Stimulated activated CD4-positive, alpha-beta T cell treated with anti-CD3 and anti-CD28 coated beads, Interleukin-2, amount 100 ng/mL, for 24 hours (primary cell): ENCODE data around the gene PXK.

Source experiments
- DNase-seq, 2 donors: peaks; one replicate each; pipeline ENCODE4 v3.0.0-alpha.2; 2020

The PXK gene

DNA sequence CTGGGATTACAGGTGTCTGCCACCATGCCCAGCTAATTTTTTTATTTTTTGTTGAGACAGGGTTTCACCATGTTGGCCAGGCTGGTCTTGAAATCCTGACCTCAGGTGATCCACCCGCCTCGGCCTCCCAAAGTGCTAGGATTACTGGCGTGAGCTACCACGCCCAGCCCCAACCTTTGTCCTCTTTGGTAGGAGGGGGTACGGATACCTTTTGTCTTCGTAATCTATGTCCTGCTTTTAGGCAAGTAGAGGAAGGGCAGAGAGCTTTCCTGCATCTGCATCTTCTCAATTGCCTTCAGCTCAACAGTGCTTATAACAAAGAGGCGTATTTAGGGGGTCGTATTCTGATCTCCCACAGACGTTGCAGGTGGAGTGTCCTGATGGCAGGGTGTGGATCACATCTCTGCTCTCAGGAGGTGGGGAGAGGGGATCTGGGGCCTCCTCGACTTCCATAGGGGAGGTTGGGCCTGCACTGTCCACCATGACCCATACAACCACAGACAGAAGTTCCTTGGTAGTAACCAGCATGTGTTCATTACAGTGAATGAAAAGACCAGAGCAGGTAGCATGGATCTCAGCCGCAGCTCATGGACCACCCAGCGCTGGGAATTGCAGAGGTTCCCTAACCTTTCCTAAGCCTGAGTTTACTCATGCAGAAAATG is 137.8 kb downstream of the PXK start:
- no peak for DNase-seq

DNA sequence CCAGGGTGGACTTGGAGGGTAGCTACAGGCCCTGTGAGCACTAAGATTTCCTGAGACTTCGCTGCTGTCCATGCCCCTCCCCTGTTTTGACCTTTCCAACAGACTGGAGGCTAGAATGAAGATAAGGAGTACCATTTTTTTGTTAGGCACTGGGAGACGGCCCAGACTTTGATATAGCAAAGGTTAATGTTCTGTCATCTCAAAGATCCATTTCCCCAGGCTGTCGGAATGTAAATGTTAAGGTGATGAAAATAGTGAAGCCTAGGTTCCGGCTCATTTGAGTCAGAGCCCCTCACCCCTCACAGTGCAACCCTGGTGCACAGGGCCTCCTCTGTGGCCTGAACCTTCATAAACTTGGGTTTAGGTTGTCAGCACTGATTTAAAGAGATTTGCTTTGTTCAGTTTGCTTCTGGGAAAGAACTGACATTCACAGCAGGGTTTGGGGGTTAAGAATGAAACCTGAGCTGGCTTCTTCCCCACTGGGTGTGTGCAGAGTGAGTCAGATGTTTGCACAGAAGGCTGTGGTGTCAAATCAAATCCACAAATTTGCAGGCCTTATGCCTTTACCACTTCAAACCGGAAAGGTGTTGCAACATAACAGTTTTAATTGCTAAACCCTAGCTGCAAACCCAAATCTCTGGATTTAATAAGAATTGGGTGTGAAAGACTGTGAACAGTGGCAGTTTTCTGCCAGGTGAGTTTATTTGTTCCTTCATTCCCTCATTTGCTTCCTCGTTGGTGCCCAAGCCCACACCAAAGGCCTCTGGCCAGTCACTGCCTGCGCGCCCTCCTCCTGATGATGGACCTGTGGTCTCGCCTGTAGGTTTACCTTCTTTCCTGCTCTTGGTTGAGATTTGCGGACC is 138.6 kb downstream of the PXK start:
- DNase-seq = peak; percentile 42 to 51

DNA sequence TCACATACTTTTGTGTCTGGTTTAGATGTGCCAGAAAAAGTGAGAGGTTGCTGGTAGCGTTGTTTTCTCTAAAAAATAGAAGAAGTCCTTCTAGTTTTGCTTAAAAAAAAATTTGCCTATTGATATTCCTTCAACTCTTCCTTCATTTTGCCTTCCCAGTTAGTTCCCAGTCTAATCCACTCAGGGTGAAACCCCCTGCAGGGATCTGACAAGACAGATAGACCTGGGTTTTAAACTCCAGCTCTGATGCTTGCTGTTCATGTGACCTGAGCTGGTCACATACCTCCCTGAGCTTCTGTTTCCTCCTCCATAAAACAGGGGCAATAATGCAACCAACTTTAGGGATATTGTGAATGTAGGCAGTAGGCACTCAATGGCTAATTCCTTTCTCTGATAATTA is 140.6 kb downstream of the PXK start:
- no peak for DNase-seq

DNA sequence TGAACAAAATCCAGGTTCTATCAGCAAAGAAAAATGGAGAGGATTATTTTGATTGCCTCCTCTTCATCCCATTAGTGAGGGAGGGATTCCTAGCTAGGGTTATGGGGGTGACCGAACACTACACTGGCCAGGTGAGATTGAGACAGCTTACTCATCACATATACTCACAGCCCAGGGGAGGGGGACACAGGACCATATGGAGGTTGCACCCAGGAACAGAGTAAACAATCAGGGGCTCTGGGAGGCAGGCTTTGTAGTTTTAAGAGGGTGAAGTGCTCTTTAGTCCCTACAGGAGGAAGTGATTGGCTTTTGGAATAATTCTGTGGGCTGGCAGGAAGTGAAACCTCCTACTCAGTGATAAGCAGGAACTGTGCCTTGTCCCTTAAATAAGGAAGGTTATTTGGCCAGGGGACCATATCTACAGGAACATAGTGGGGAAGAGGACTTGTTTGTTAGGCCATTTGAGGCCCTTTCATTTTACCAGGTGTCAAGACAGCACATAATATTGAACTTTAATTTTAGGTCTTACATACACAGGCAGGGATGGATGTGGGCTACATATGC is 141.7 kb downstream of the PXK start:
- DNase-seq = no peak

DNA sequence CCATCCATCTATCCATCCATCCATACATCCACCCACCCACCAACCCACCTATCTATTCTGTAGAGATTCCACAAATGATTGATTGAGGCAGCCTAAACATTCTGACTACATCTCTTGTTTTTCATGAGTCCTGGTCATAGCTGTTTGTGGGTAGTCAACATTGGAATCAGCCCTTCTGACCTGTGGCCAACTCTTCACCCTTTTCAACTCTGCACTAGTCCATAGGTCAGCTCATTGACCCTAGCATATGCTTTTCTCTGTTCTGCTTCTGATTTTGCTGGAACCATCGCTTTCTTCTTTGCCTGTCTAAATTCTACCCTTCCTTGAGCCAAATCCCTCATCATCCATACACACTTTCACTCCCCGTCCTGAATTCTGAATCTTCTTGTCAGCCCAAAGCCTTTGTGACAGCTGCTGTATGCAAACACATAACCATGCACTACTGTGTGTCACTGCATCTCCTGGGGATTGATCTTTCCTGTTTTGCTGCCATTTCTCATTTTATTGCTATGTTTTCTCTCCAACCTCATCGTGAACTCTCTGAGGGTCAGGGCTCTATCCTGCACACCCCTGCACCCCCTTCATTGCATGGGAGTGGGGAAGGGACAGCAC is 142.4 kb downstream of the PXK start:
- DNase-seq = no peak
